GM13976 (cell line): ENCODE measurements around the gene NOS1.

Experiments used
- DNase-seq: peaks from one replicate; pipeline ENCODE4 v3.0.0; 2012; ENCODE audit warnings: low spot score
- in situ Hi-C: fragments of 300-500 bp; cut with MboI; formaldehyde crosslinking; loops from one replicate; pipeline ENCODE4 v1.12.0; 2022; ENCODE audit warnings: low sequenced_read_pairs, mixed read lengths, inconsistent platforms; ENCODE audit not compliant: unreplicated experiment
- TF ChIP-seq, protein P1 (sequence below): IDR thresholded peaks from 2 replicates; pipeline ENCODE4 v1.5.1; 2012; ENCODE audit warnings: borderline replicate concordance, mild to moderate bottlenecking; ENCODE audit not compliant: insufficient read depth; ENCODE audit errors: extremely low read depth, missing control alignments, control extremely low read depth

Gene NOS1

DNA sequence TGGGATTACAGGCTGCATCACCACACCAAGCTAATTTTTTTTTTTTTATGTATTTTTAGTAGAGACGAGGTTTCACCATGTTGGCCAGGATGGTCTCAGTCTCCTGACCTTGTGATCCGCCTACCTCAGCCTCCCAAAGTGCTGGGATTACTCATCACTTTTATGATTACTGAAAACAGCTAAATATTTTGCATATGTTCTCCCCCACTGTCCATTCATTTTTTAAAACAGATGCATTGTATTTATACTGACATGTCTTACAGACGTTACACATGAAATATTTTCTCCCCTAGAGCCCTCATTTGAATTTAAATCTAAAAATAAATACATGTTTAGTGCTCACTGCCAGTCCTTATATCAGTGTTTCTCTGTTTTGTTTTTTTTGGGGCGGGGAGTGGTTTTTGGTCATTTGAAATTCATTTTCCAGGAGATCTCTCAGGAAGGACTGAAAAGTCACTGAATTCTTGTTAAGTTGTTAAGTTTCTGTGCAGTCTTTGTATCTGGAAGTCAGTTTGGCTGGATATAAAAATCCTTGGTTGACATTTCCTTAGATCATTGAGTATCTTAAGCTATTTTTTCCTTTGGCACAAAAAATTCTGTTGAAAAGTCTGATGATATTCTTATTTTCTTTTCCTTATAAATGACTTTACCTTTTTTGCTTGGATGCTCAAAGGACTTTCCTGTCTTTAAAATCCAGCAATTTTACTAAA is 180.5 kb downstream of the NOS1 start:
- TF ChIP-seq, protein P1, sequence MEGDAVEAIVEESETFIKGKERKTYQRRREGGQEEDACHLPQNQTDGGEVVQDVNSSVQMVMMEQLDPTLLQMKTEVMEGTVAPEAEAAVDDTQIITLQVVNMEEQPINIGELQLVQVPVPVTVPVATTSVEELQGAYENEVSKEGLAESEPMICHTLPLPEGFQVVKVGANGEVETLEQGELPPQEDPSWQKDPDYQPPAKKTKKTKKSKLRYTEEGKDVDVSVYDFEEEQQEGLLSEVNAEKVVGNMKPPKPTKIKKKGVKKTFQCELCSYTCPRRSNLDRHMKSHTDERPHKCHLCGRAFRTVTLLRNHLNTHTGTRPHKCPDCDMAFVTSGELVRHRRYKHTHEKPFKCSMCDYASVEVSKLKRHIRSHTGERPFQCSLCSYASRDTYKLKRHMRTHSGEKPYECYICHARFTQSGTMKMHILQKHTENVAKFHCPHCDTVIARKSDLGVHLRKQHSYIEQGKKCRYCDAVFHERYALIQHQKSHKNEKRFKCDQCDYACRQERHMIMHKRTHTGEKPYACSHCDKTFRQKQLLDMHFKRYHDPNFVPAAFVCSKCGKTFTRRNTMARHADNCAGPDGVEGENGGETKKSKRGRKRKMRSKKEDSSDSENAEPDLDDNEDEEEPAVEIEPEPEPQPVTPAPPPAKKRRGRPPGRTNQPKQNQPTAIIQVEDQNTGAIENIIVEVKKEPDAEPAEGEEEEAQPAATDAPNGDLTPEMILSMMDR: no peak
- DNase-seq: no peak
- in situ Hi-C loops: no loop called here

DNA sequence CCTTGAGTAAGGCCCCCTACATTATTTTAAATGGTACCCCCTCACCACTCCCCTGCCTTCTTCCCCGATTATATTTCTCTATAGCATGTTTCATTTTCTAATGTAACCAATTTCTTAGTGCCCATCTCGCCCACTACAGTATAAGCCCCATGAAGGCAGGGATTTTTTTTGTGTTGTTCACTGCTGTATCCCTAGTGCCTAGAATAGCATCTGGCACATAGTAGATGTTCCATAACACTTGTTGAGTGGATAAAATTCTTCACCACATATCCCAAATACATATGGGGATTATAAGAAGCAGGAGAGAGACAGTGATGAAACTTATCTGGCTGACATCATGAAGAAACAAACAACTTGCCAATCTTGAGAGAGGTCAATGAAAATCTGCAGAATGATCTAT is 182.7 kb downstream of the NOS1 start:
- DNase-seq: no peak
- TF ChIP-seq, protein P1: no peak
- in situ Hi-C loops: no loop called here

DNA sequence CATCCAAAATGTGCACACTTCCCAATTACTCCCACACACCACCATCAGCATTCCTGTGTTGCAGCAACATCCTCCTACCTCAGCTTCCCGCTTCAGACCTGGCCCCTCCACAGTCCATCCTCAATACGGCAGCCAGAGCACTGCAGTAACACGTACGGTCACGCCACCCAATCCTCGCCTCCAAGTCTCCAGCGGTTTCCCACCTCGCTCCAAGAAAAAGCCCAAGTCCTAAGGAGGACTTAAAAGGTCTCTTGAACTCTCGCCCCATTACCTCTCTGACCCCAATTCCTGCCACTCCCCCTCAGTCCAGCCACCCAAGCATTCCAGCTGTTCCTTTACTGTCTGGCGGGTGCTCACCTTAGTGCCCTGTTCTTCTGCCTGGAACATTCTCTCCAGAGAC is 183.1 kb downstream of the NOS1 start:
- in situ Hi-C loops: no loop called here
- DNase-seq: no peak
- TF ChIP-seq, protein P1: no peak

DNA sequence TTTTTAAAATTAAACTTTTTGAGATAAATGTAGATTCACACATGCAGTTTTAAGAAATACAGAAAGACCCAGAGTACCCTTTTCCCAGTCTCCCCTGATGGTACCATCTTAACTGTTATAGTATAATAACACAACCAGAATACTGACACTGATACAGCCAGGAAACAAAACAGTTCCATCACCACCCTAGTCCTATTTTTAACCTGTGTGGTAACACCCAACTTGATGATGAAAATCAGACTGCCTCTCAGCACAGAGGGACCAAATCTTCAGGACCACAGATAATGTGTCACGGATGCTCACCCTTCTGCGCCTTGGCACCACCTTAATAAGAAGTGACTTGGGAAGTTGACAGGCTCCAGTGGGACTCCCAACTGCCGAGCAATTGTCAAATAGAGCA is 189.3 kb downstream of the NOS1 start:
- TF ChIP-seq, protein P1: no peak
- in situ Hi-C loops: no loop called here
- no peak for DNase-seq

DNA sequence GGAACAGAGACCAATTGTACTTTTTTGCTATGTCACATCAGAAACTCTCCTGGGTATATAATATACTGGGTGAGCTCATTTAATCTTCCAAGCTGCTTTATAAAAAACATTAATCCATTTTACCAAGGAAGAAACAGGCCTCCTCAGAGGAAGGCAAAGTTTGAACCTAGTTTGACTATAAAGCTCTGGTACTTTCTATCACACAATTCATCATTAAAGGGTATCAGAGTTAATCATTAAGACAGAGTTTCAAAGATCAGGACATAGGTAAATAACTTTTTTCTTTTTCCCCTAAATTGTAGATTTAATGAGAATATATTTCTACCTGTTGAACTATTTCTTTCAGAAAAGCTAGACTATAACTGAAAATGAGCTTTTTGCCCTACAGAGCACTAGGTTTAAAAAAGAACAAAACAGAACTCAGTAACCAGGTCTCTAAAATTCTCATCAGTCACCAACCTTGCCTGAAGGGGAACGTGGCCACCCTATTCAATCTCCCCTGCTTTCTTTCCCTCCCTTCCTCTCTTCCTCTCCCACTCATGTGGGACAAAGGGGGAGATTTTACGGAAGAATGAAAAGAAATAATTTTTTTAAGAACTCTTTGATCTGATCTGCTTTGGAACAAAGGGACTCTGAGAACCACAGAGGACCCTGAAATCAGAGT is 189.8 kb downstream of the NOS1 start:
- no peak for DNase-seq
- in situ Hi-C loops: no loop called here

DNA sequence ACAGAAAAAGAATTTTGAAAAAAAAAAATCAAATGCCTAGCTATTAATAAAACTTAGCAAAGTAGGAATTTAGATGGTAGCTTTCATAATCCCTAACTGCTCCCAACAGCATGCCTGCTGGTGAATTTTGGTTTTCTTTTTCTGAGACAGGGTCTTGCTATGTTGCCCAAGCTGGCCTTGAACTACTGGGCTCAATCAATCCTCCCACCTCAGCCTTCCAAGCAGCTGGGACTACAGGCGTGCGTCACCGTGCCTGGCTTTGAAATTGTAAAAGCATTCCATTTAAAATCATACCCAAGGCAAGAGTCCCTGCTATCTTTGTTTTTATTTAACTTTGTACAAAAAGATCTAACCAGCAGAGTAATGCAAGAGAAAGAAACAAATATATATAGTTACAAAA is 191.9 kb downstream of the NOS1 start:
- TF ChIP-seq, protein P1: no peak
- in situ Hi-C loops: no loop called here
- no peak for DNase-seq

More for the DNA sequence above, 189.8 kb downstream of the NOS1 start:
- TF ChIP-seq, protein P1: no peak
